DND-41 (cell line): Measurements from ENCODE around the gene HHEX.

Experiments
- CTCF ChIP-seq: IDR thresholded peaks from 2 replicates; pipeline ENCODE4 v1.5.1; 2012; ENCODE audit warnings: borderline replicate concordance, low read length, moderate library complexity, mild to moderate bottlenecking; ENCODE audit not compliant: poor library complexity, severe bottlenecking; ENCODE audit errors: extremely low read depth
- EZH2 ChIP-seq: IDR thresholded peaks from 3 replicates; pipeline ENCODE4 v1.6.1; 2012; ENCODE audit warnings: borderline replicate concordance, low read depth, mild to moderate bottlenecking, moderate library complexity, low read length, inconsistent platforms; ENCODE audit not compliant: severe bottlenecking

- TF ChIP-seq CTCF (no peak), EZH2 (no peak)
Observed at GRCh38 chr10:92729886-92730285, 40.1 kb downstream of the HHEX start.
